Measurements from ENCODE around the gene SLC6A17.
A peak's percentile ranks its signal among the peaks of the same experiment; 100 is the strongest.

DNA sequence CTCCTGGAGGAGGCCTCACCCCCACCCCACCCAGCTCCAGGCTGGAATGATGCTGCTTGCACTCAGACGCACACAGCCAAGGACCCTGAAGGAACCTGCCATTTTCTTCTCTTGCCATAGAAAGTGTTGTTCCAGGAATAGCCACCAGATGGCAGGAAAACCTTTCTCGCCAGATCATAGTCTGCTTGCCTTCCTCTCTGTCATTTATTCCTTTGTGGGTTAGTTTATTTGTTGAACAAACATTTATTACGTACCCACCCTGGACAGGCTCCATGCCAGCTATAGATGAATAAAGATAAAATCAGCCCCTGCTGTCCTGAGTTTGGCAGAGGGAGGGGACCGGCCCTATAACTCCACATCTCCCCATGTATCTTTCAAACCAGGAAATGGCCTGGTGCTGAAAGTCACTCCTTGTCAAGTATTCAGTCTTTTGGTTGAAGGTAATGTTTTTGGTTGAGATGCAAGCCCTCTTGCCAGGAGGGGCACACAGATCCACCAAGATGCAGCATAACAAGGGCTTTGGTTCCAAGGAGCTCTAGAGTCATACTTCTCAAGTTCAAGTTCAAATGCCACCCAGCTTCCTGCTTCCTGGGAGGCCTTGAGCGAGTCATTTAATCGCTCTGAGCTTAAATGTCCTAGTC lies 52.8 kb downstream of the SLC6A17 start:
- TF ChIP-seq, protein P1, sequence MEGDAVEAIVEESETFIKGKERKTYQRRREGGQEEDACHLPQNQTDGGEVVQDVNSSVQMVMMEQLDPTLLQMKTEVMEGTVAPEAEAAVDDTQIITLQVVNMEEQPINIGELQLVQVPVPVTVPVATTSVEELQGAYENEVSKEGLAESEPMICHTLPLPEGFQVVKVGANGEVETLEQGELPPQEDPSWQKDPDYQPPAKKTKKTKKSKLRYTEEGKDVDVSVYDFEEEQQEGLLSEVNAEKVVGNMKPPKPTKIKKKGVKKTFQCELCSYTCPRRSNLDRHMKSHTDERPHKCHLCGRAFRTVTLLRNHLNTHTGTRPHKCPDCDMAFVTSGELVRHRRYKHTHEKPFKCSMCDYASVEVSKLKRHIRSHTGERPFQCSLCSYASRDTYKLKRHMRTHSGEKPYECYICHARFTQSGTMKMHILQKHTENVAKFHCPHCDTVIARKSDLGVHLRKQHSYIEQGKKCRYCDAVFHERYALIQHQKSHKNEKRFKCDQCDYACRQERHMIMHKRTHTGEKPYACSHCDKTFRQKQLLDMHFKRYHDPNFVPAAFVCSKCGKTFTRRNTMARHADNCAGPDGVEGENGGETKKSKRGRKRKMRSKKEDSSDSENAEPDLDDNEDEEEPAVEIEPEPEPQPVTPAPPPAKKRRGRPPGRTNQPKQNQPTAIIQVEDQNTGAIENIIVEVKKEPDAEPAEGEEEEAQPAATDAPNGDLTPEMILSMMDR (IDR thresholded peaks at IDR 0.05; ENCODE audit: insufficient read depth, low read length) = peak; percentile 81
- TF ChIP-seq, protein P2, sequence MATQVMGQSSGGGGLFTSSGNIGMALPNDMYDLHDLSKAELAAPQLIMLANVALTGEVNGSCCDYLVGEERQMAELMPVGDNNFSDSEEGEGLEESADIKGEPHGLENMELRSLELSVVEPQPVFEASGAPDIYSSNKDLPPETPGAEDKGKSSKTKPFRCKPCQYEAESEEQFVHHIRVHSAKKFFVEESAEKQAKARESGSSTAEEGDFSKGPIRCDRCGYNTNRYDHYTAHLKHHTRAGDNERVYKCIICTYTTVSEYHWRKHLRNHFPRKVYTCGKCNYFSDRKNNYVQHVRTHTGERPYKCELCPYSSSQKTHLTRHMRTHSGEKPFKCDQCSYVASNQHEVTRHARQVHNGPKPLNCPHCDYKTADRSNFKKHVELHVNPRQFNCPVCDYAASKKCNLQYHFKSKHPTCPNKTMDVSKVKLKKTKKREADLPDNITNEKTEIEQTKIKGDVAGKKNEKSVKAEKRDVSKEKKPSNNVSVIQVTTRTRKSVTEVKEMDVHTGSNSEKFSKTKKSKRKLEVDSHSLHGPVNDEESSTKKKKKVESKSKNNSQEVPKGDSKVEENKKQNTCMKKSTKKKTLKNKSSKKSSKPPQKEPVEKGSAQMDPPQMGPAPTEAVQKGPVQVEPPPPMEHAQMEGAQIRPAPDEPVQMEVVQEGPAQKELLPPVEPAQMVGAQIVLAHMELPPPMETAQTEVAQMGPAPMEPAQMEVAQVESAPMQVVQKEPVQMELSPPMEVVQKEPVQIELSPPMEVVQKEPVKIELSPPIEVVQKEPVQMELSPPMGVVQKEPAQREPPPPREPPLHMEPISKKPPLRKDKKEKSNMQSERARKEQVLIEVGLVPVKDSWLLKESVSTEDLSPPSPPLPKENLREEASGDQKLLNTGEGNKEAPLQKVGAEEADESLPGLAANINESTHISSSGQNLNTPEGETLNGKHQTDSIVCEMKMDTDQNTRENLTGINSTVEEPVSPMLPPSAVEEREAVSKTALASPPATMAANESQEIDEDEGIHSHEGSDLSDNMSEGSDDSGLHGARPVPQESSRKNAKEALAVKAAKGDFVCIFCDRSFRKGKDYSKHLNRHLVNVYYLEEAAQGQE (IDR thresholded peaks at IDR 0.05; ENCODE audit: insufficient replicate concordance, low read depth) = no peak
- TF ChIP-seq POLR2AphosphoS5 (IDR thresholded peaks at IDR 0.05; ENCODE audit: low read depth) = no peak
